CD14-positive monocyte (primary cell): ENCODE measurements around the gene BTBD10. TPM values are rescaled to one million over a fixed set of nuclear protein-coding genes. Genes with fewer than 3 reads are reported as not detected.
A peak's percentile ranks its signal among the peaks of the same experiment; 100 is the strongest.

Source experiments
- DNase-seq, 3 donors: peaks; one replicate each; pipeline ENCODE4 v3.0.0-alpha.2; 2011 to 2022
- H2AFZ ChIP-seq: 2 replicates; pipeline ENCODE4 v1.6.0; 2012; ENCODE audit warnings: mild to moderate bottlenecking, low read depth, low read length, inconsistent platforms; ENCODE audit not compliant: insufficient read depth, poor library complexity, severe bottlenecking
- H3K27ac ChIP-seq, 2 donors: 1 replicate in 1 of 2; 2 replicates in 1 of 2; pipeline ENCODE4 v1.5.1; 2012 to 2013; ENCODE audit warnings: low read length in 2 of 2, control low read depth in 1 of 2, inconsistent platforms in 1 of 2, low read depth in 1 of 2, mild to moderate bottlenecking in 1 of 2
- H3K27me3 ChIP-seq, 2 donors: one replicate each; pipeline versions ENCODE4 v1.6.0 to v1.6.1; 2011 to 2013; ENCODE audit warnings: low read length in 2 of 2; ENCODE audit not compliant: control insufficient read depth in 2 of 2, insufficient read depth in 2 of 2
- H3K36me3 ChIP-seq, 2 donors: replicated peaks in 1 of 2; 1 replicate in 1 of 2; 2 replicates in 1 of 2; pipeline versions ENCODE4 v1.5.1 to v1.6.1; 2012 to 2013; ENCODE audit warnings: low read length in 2 of 2, control low read depth in 1 of 2, inconsistent platforms in 1 of 2, mild to moderate bottlenecking in 1 of 2; ENCODE audit not compliant: insufficient read depth in 2 of 2, control insufficient read depth in 1 of 2
- H3K4me1 ChIP-seq, 2 donors: 1 replicate in 1 of 2; 2 replicates in 1 of 2; pipeline versions ENCODE4 v1.5.1 to v1.6.1; 2012 to 2013; ENCODE audit warnings: low read length in 2 of 2, control low read depth in 1 of 2, inconsistent platforms in 1 of 2, mild to moderate bottlenecking in 1 of 2, moderate library complexity in 1 of 2; ENCODE audit not compliant: insufficient read depth in 2 of 2, control insufficient read depth in 1 of 2
- H3K4me2 ChIP-seq: replicated peaks from 2 replicates; pipeline ENCODE3; 2012; ENCODE audit warnings: low read length, moderate library complexity, mild to moderate bottlenecking; ENCODE audit not compliant: poor library complexity, severe bottlenecking; ENCODE audit errors: extremely low read depth
- H3K4me3 ChIP-seq, 3 experiments: fragments of 200-600 bp in 1 of 3; sonication (generic) in 1 of 3; replicated peaks in 1 of 3; 1 replicate in 2 of 3; 2 replicates in 1 of 3; pipeline ENCODE4 v1.5.1; 2011 to 2013; ENCODE audit warnings: low read length in 3 of 3, mild to moderate bottlenecking in 3 of 3, control low read depth in 2 of 3, low read depth in 2 of 3, inconsistent platforms in 1 of 3, moderate library complexity in 1 of 3
- H3K79me2 ChIP-seq: 2 replicates; pipeline ENCODE4 v1.6.0; 2012; ENCODE audit warnings: mild to moderate bottlenecking, control low read depth, inconsistent platforms, low read length, moderate library complexity; ENCODE audit not compliant: insufficient read depth
- H3K9ac ChIP-seq: 2 replicates; pipeline ENCODE4 v1.6.0; 2017; ENCODE audit warnings: low read length, mild to moderate bottlenecking; ENCODE audit not compliant: insufficient read depth, poor library complexity, severe bottlenecking
- H3K9me3 ChIP-seq, 2 donors: replicated peaks in 1 of 2; 1 replicate in 1 of 2; 2 replicates in 1 of 2; pipeline versions ENCODE4 v1.5.1 to v1.6.1; 2012 to 2013; ENCODE audit warnings: low read length in 2 of 2, control low read depth in 1 of 2; ENCODE audit not compliant: control insufficient read depth in 1 of 2, insufficient read depth in 1 of 2
- H4K20me1 ChIP-seq: 2 replicates; pipeline ENCODE4 v1.6.0; 2012; ENCODE audit warnings: mild to moderate bottlenecking, low read length, control low read depth, moderate library complexity; ENCODE audit not compliant: insufficient read depth
- H3K27ac Mint-ChIP-seq, 7 donors: one replicate each; pipeline ENCODE4 v1.8.0; 2020; ENCODE audit warnings: mild to moderate bottlenecking in 7 of 7, mixed read lengths in 7 of 7, moderate library complexity in 6 of 7, inconsistent platforms in 2 of 7
- H3K27me3 Mint-ChIP-seq, 3 donors: one replicate each; pipeline ENCODE4 v1.8.0; 2021 to 2022; ENCODE audit warnings: low read depth in 3 of 3, mild to moderate bottlenecking in 3 of 3, mixed read lengths in 3 of 3, moderate library complexity in 3 of 3, inconsistent platforms in 1 of 3
- H3K36me3 Mint-ChIP-seq, 2 donors: one replicate each; pipeline ENCODE4 v1.8.0; 2020; ENCODE audit warnings: mixed read lengths in 2 of 2, inconsistent platforms in 1 of 2, mild to moderate bottlenecking in 1 of 2
- H3K4me1 Mint-ChIP-seq: one replicate; pipeline ENCODE4 v1.8.0; 2020; ENCODE audit warnings: mild to moderate bottlenecking, mixed read lengths
- H3K4me3 Mint-ChIP-seq, 2 donors: one replicate each; pipeline ENCODE4 v1.8.0; 2020; ENCODE audit warnings: mild to moderate bottlenecking in 2 of 2, mixed read lengths in 2 of 2, moderate library complexity in 1 of 2
- H3K9me3 Mint-ChIP-seq, 7 donors: one replicate each; pipeline ENCODE4 v1.8.0; 2020 to 2022; ENCODE audit warnings: mixed read lengths in 7 of 7, mild to moderate bottlenecking in 6 of 7, moderate library complexity in 6 of 7, inconsistent platforms in 2 of 7
- WGBS: methylation state at CpG from one replicate; pipeline ENCODE4 v1.1.5; 2013; ENCODE audit warnings: missing lambda C conversion rate; ENCODE audit not compliant: insufficient coverage; 5-methylcytosine and 5-hydroxymethylcytosine counted together
- intact Hi-C, 2 donors: fragments of 100-400 bp; cut with micrococcal nuclease; formaldehyde crosslinking; loops; one replicate each; pipeline versions ENCODE4 v1.15.0 to v1.15.1; 2023
- polyA plus RNA-seq, 3 donors: library from polyadenylated mRNA; depleted of rRNA in 1 of 3; unstranded in 2 of 3; stranded (reverse) in 1 of 3; fragments of 300-500 nt in 2 of 3; fragments of >200 nt in 1 of 3; fragmentation: Illumina TruSeq in 2 of 3; gene quantifications; 1 replicate in 2 of 3; 2 replicates in 1 of 3; pipeline ENCODE4 v1.2.3, GENCODE V29; 2012 to 2021
- TF ChIP-seq, protein P1 (sequence below): fragments of 200-600 bp; IDR thresholded peaks from one replicate; pipeline ENCODE4 v1.8.0; 2022; ENCODE audit warnings: antibody characterized with exemption, mild to moderate bottlenecking

The BTBD10 gene
- polyA plus RNA-seq, 3 donors, result 9.6 to 19.8 (median 13.8) TPM

DNA sequence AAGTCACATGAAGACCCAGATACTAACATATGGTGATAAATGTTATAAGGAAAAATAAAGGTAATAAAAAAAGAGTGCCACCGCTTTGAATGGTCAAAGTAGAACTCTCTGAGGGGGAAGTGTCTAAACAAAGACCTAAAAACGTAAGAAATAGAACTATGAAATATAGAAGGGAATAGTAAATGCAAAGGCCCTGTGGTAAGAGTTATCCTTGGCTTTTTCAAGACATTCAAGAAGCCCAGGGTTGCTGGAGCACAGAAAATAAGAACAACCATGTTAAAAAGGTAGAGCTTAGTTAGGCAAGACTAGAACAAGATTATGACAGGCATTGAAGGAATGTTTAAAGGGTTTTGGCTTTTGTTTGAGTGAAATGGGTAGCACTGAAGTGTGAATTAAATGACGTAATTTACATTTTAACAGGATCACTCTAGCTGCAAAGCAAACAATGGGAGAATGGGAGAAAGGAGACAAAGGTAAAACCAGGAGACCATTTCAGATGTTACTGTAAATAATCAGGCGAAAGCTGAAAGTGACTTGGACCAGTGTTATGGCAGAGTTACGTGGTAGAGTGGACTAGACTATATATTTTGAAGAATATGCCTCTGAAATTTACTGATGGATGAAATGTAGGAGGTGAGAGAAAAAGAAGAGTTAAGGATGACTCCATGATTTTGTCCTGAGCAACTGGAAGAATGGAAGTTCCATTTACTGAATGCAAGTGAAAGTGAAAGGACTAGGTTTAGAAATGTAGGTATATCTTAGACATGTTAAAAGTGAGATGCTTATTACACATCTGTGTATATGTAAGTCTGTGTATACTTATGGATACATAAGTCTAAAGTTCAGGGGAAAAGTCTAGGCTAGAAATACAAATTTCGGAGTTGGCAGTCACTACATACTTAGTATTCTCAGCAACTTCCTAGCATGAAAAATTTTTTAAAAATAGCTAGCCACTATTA, 28.5 kb downstream of the BTBD10 start:
- peak overlapping the region in 1 of 7 donors; percentile 41 for H3K27ac Mint-ChIP-seq
- peaks cover 2 to 7% (median 4%) of the 10 kb centered on the region in 7 donors for H3K9me3 Mint-ChIP-seq
- Histone ChIP-seq H3K4me3 (no peak overlapping the region), H3K4me1 (peaks cover 8 to 13% of the 10 kb centered on the region in 2 donors), H3K9me3 (peaks cover 0 to 4% of the 10 kb centered on the region in 2 donors), H3K4me2 (no peak overlapping the region), H3K27me3 (no peaks in the 10 kb centered on the region), H3K36me3 (no peaks in the 10 kb centered on the region), H3K9ac (no peak overlapping the region), H4K20me1 (peaks cover 30% of the 10 kb centered on the region), H2AFZ (no peak overlapping the region), H3K27ac (no peak overlapping the region), H3K79me2 (peaks cover 24% of the 10 kb centered on the region)
- peaks cover 29% of the 10 kb centered on the region for H3K4me1 Mint-ChIP-seq
- WGBS, result 100% methylated on average over 5 of the region's 6 CpGs
- TF ChIP-seq, protein P1, sequence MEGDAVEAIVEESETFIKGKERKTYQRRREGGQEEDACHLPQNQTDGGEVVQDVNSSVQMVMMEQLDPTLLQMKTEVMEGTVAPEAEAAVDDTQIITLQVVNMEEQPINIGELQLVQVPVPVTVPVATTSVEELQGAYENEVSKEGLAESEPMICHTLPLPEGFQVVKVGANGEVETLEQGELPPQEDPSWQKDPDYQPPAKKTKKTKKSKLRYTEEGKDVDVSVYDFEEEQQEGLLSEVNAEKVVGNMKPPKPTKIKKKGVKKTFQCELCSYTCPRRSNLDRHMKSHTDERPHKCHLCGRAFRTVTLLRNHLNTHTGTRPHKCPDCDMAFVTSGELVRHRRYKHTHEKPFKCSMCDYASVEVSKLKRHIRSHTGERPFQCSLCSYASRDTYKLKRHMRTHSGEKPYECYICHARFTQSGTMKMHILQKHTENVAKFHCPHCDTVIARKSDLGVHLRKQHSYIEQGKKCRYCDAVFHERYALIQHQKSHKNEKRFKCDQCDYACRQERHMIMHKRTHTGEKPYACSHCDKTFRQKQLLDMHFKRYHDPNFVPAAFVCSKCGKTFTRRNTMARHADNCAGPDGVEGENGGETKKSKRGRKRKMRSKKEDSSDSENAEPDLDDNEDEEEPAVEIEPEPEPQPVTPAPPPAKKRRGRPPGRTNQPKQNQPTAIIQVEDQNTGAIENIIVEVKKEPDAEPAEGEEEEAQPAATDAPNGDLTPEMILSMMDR, result no peak
- DNase-seq, result no peak
- H3K27me3 Mint-ChIP-seq, result no peaks in the 10 kb centered on the region
- intact Hi-C loops, result no loop called here
- peaks cover 3 to 16% of the 10 kb centered on the region in 2 donors for H3K36me3 Mint-ChIP-seq
- H3K4me3 Mint-ChIP-seq, result no peak overlapping the region

DNA sequence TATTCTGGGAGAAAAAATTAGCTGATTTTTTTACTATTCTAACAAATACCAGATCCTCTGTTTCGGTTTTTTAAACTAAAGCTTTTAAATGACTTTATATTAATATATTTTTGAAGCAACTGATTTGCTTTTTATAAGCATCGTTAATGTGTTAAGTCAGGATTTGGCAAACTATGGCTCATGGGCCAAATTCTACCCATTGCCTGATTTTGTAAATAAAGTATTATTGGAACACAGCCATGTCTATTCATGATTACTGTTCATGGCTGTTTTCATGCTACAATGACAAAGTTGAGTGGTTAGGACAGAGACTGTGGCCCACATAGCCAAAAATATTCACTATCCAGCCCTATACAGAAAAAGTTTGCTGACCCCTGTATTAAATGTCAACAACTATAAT, 29.6 kb downstream of the BTBD10 start:
- peaks cover 24% of the 10 kb centered on the region for H3K79me2 ChIP-seq
- TF ChIP-seq, protein P1, result no peak
- H3K27me3 ChIP-seq, result no peaks in the 10 kb centered on the region
- H3K4me1 Mint-ChIP-seq, result peaks cover 25% of the 10 kb centered on the region
- no peak for DNase-seq
- intact Hi-C loops, result no loop called here
- peaks cover 3 to 15% (median 7%) of the 10 kb centered on the region in 7 donors for H3K9me3 Mint-ChIP-seq
- no CpG with 5 or more reads among the region's 2 CpGs for WGBS
- H3K36me3 ChIP-seq, result no peaks in the 10 kb centered on the region
- H3K36me3 Mint-ChIP-seq, result peaks cover 3 to 21% of the 10 kb centered on the region in 2 donors
- H2AFZ ChIP-seq, result no peak overlapping the region
- peaks cover 31% of the 10 kb centered on the region for H4K20me1 ChIP-seq
- H3K9ac ChIP-seq, result no peak overlapping the region
- H3K4me2 ChIP-seq, result no peak overlapping the region
- H3K27ac ChIP-seq, result no peak overlapping the region
- peaks cover 0 to 4% of the 10 kb centered on the region in 2 donors for H3K9me3 ChIP-seq
- no peak overlapping the region for H3K27ac Mint-ChIP-seq
- H3K4me3 ChIP-seq, result no peak overlapping the region
- no peak overlapping the region for H3K4me3 Mint-ChIP-seq
- no peaks in the 10 kb centered on the region for H3K27me3 Mint-ChIP-seq
- H3K4me1 ChIP-seq, result peaks cover 8 to 13% of the 10 kb centered on the region in 2 donors
